Measurements from ENCODE around the gene LYSMD1.

The LYSMD1 gene

DNA sequence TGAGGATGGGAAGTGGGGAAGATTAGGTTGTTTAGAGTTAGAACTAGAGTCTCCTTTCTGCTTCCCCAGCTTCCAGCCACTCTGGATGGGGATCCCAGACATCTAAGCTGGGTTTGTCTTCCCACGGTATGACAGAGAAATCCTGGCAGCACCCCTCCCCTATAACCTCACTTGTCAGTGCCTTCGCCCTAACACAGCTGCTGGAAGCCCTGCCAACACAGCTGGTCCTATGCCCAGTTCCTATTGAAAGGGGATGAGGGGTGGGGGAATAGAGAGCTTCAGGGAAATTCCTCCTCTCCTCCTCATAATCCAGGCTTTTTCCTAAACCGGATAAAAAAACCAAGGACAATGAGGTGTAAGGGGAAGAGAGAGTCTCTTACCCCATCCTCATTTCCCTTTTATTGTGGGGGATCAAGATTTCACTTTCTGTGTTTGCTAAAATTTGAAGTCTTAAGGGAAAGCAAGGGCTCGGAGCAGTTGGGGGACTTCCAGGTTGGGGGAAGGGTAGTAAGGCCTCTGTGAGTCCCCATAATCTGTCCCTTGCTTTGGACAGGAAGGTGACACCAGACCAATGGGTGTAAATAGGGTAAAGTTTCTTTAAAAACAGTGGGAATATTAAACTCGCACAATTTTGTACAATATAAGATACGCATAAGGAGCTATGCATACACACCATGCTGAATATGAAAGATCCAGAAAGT is 9.5 kb upstream of the LYSMD1 start:
- no peak for FAIRE-seq

DNA sequence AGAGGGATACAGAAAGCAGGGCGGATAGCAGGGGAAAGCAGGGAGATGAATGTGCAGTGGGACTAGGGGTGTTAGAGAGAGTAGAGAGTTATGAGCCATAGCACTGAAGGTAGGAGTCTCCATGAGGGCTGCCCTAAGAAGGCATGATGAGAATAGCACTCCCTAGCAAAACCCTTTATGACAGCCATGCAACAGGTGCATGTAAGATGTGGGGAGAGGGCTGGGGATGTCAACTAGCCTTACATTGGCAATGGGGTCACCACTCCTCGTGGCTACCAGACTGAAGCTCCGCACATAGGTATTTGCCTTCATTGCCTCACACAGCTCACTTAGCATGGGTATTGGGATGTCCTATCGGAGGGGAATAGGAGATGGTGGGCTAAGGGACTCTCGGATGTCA is 5.5 kb upstream of the LYSMD1 start:
- FAIRE-seq: no peak

DNA sequence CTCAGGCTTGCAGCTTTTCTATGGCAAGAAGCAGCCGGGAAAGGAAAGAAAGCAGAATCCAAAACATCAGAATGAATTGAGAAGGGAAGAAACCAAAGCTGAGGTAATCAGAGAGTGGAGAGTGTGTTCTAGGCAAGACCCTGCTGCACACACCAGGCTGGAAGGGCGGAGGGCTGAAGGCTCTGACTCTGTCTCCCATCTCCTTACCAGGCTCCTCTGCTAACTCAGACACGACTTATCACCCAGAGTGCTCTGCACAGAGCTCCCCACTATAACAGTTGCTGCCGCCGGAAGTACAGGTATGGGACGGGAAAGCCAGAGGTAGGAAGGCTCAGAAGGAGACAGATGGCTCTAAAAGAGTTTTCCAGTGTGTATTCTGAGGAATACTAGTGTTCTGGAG is 1.4 kb upstream of the LYSMD1 start:
- FAIRE-seq: no peak

DNA sequence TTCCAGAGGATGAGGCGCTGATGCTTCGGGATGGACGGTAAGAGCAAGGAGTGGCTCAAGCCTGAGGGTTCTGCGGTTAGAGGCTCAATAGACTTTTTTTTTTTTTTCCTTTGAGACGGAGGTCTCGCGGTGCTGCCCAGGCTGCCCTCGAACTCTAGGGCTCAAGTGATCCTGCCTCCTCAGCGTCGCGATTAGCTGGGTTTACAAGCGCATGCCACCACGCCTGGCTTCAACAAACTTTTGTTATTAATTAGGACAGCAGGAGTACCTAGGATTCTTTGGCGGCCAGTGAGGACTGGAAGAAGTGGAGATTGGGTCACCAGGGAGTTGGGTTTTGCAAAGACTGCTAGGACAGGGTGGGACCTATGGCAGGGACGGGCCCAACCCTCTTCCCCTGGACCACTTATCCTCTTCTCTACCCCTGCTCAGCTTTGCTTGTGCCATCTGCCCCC is 829 bp upstream of the LYSMD1 start:
- no peak for FAIRE-seq

DNA sequence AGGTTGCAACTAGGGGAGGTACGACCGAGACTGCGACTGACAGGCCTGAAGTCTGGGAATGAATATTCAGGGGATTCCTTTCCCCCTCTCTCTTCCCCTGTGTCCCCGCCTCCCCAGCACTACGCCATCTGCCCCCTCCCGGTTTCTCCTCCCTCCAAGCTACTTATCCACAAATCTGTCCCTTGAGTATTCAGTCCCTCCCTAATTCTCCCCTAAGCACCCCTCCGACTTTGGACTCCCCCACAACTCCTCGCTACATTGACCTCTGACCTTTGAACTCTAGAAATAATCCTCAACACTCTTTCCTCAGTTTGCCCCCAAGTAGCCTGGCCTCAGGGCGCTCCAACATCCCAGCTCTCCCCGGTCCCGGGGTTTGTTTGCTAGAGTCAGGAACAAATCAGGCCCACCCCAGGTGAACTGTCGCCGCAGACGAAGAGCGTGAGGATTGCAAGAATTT is 393 bp downstream of the LYSMD1 start:
- FAIRE-seq: no peak

DNA sequence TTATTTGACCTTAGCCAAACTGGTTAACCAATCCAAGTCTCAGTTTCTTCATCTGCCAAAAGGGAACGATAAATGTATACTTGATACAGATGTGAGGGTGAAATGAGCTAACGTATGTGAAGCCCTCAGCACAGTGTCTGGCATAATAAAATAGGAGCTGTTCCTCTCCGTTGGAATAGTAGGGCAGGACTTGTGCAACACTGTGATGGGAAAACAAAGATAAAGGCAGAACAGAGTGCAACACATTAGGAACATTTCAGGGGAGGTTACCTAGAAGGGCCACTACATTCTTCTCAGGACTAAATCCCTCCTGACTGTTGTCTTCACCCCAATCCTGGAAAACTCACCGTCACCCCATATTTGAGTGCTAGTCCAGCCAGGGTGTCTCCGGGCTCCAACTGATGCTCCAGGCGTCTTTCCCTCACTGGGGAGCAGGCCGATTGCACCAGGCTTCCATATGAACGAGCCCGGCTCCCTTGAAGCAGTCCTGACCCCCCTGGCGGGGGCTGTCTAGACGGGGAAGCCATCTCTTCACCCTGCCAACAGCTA is 896 bp downstream of the LYSMD1 start:
- FAIRE-seq: no peak

DNA sequence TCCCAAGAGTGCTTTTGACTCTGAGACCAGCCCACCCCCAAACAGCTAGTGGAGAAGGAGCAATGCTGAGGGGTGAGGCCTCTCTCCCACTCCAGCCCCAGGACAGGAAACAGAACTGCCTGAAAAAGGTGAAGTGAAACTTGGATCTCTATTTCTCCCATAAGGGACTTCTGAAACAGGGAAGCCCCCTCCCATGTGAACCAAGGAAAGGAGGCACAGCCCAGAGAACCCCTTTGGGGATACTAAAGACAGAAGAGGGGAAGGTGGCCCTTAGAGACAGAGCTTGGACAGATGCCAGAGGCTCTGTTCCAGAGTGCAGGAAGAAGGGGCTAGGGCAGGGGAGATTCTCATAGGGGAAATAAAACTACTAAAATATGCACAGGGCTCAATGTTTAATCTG is 6.3 kb downstream of the LYSMD1 start:
- FAIRE-seq: no peak

DNA sequence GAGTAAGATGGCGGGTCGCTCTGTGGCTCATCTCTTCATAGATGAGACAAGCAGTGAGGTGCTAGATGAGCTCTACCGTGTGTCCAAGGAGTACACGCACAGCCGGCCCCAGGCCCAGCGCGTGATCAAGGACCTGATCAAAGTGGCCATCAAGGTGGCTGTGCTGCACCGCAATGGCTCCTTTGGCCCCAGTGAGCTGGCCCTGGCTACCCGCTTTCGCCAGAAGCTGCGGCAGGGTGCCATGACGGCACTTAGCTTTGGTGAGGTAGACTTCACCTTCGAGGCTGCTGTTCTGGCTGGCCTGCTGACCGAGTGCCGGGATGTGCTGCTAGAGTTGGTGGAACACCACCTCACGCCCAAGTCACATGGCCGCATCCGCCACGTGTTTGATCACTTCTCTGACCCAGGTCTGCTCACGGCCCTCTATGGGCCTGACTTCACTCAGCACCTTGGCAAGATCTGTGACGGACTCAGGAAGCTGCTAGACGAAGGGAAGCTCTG is 6.9 kb downstream of the LYSMD1 start:
- no peak for FAIRE-seq

DNA sequence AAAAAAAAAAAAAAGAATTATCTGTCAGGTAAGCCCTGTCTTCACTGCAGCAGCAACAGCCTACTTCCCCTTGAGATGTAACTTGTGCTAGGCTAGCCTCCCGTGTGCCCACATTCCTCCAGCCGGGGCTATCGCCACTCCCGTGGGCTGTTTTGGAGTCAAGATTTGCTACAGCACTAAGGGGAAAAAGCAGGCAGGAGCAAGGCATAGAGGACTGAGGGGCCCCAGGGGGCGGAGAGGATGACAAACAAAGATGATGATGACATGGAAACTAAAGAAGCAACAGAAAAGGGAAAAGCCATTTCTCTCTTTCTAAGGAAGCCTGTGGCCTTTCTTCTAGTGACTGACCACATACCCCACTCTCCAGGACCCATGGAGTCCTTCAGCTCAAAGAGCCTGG is 7.4 kb downstream of the LYSMD1 start:
- no peak for FAIRE-seq

DNA sequence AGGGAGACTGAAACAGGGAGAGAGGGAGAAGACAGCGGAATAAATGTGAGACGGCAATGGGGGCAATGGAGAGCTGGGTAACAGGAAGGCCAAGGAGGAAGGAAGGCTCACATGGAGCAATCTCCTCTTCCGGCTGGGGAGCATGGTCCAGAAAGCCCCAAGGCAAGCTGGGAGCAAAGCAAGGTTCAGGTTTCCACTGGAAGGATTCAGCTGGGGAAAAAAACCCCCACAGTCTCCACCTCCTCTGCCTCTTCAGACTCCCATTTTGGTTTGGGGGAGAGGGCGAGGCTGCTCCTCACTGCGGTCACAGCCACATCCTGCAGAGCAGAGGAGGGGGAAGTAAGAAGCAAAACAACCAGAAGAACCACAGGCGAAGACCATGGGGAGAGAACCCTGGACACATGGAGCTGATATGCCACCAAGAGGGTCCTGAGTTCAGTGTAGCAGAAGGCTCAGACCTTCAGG is 8.6 kb downstream of the LYSMD1 start:
- FAIRE-seq: no peak

DNA sequence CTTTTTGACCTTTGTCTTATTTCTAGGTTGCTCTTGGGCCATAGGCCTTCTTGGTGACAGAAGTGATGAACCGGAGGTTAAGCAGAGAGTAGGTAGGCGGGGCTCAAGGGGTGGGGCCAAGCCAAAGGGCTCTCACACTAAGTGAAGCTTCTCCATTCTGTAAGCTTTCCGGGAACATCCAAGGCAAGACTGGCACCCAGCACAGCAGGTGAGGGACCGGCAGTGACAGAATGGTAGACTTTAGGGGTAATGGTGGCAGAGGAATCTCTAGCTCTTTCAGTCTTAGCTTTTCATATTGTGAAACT is 9.2 kb downstream of the LYSMD1 start, which contains the start of gene TNFAIP8L2:
Gene TNFAIP8L2, plus strand, starts transcription at position 135 of the 305 bp plus-strand sequence. CDS start 2,049 bp downstream, outside the sequence.
- FAIRE-seq: no peak

DNA sequence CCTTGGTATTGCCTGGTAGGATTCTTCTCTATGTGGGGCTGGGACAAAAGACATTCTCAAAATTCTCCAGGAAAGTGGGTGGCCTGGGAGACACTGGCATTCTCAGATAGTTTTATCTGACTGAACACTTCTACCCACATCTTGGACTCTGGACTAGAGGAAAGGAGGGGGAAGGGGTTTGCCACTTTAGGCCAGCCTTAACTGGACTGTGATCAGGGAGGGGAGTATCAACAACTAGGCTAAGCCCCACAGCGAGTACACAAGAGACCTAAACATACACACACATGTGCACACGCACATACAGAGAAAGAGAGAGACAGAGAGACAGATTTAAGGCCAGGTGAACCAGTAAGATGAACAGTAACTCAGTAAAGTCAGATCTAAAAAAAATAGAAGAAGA is 18.0 kb downstream of the LYSMD1 start:
- FAIRE-seq: no peak

DNA sequence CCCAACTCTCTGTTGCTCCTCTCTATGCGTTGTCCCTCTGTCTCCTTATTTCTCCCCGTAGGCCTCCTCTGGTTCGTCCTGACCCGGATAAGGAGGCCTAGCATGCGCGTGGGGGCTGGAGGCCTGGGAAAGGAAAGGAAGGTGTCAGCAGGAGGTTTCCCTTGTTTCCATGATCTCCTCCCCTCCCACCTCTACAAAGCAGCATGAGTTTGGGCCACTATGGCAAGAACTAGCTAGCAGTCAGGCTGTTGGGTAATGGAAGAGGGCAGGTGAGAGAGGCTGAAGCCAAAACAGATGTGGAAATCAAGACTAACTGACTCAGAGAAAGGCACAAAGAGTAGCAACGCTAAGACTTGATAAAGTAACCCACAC is 18.6 kb downstream of the LYSMD1 start:
- no peak for FAIRE-seq

DNA sequence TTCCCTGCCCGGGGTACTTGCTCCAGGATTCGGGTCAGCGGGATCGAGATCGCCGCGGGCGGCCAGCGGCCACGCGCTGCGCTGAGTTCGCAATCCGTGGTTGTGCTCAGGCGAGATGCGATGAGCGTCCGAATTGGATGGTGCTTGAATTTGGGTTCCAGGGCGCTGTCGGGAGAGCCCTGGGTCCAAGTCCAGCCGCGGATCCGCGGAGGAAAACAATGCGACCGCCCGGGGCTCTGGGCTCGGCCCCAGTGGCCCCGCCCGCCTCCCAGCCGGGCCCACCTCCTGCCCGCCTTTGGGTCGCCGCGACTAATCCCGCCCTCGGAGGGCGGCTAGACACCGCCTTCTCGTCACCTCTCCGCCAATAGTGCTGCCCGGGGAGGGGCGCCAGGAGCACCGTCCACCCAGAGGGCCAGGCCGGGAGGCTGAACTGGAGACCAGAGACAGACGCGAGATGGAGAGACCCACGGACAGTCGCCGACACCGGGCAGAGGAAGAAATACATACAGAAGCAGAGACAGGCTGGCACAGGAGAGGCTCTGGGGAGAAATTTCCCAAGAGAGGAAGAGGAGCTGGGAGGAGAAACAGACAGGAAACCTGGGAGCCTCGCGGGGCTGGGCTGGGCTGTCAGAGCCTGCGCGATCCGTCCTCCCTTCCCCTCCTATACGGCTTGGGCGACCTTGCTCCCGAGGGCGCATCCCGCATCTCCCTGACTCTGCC is 19.1 kb downstream of the LYSMD1 start, which contains the start of gene SEMA6C:
Gene SEMA6C, minus strand, starts transcription at position 220 of the 720 bp plus-strand sequence. CDS start 4,010 bp downstream, outside the sequence.
- FAIRE-seq: peak; percentile 52

DNA sequence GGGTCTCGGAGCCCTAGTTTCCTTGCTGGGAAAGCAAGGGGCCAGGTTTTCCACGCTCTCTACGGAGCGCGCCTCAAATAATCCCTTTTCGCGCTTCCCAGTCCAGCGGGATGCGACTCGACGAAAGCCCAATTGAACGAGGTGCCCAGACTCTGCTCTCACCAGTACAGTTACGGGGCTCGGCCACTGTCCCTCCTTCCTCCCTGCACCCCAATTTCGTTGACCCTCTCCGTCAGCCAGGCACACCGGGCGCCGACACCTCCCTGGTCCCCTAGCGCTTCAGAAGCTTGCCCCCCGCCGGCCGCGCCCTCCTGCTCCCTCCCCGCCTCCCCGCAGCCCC is 19.7 kb downstream of the LYSMD1 start:
- FAIRE-seq: no peak

DNA sequence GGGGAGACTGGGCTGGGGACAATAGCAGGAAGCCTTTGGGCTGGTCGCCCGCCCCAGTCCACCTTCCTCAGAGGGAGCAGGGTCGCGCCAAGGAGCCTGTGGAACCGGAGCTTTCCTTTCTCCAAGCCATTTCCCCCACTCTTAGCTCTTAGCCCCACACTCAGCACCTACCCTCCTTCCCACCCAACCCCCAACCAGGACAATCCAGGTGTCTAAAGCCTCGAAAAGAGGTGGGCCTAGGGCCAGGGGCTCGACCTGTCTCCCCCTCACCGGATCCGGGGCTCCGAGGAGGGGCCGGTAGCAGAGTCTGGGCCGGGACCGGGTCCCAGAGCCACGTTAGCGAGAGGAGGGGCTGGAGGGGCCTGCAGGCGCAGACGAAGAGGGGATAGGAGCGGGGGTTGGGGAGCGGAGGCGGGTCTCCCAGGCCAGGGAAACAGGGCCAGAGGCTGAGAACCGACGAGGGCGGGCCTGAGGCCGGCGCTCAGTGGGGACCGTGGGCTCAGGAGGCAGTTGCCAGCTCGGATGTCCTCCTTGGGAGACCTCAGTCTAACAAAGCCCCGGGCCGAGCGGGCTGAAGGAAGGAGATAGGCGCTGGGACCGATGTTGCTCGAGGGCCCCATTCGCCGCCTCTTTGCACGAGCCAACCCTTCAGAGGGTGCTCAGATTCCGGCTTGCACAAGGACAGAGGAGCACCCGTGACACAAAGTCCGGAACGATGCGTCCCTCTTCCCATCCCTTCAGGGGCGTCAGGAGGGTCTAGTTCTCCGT is 20.2 kb downstream of the LYSMD1 start:
- no peak for FAIRE-seq

DNA sequence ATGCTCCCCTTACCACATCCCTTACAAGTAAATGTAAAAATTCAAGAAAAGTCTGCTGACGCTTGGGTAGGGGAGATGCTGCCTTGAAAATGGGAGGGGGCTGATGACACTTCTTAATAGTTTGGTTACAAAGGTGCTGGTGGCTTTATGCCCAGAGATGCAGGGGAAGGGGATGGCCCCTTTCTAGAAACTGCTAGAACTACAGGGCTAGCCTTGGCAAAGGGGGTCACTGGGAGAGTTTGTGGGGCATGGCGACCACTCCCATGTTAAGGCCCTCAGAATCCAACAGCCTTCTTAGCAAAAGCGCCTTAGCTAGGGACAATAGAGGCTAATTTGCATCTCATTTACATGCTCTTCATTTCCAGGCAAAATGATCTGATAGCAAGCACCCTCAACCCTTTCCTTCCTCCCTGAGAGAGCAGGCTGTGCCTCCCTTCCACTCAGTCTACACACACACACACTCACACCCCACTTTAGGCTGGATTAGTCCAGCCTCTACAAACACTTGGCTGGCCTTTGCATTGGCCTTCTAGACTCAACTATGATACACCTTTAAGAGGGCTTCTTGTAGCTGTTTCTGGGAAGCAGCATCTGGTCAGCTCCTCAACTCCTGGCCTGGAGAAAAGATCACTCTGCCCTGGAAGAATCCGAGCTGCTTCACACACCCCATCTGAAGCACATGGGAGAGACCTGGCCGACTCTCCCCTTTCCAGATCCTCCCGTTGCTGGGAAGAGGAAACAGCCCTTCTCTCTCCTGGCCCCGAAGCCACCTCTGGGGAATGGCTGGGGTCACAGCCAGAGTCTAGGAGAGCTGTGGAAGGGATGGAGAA is 21.0 kb downstream of the LYSMD1 start:
- no peak for FAIRE-seq

DNA sequence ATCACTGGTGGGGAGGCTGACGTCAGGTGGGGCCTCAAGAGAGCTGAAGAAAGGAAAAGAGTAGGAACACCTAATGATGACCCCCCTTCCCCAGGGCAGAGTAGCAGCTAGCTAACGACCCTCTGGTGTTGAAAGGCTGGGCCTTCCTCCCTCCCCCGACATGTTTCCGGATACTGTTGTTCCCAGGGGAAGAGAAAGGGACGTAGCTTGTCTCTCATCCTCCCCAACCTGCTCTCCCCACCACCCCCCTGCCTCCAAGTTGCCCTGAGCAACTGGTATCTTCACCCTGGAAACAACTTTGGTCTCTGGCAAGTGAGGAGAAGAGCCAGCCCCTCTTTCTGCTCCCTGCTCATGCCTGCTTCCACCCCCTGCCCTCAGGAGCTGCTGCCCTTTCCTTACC is 21.7 kb downstream of the LYSMD1 start:
- FAIRE-seq: no peak

DNA sequence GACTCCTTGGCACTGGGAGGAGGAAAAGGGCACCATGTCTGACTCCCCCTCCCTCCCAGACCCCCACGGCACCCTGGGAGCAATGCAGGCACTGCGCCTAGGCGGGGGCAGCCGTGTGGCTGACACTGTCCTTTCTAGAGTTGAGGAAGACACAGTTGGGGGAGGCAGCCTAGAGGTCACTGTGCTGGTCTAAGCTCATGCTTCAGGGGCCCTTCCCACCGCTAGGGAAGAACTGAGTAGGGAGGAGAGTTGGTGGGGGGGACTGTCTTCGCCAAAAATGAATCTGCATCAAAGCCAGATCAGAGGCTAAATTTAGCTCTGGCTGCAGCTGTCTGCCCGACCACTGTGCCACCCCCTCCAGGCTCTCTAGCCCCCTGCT is 22.7 kb downstream of the LYSMD1 start:
- FAIRE-seq: no peak

DNA sequence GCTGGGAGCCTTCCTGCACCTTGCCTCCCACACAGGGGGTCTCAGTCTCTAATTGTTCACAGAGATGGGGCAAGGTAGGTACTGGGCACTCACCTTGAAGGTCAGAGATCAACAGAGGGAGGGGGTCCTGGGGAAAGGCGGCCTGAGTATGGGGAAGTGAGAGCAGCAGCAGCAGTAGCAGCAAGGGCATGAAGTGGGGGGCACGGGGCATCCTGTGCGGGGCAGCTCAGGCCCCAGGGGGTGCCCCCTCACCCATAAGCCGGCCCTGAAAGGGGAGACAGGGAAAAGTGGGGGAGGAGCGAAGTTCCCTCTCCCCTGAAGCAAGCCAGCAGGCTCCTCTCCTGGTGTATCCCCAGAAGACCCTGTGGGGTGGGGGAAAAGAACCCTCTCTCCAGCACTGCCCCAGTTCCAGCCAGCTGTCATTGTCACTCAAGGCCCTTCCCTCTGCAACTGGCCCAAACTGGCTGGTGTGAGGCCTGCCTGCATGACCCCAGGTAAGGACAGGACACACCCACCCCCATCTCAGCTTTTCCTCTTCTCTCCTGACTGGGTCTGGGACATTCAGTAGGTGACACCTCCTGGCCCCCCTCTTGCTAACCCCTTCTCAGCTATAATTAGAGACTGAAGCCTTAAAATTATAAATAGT is 23.2 kb downstream of the LYSMD1 start:
- FAIRE-seq: no peak

DNA sequence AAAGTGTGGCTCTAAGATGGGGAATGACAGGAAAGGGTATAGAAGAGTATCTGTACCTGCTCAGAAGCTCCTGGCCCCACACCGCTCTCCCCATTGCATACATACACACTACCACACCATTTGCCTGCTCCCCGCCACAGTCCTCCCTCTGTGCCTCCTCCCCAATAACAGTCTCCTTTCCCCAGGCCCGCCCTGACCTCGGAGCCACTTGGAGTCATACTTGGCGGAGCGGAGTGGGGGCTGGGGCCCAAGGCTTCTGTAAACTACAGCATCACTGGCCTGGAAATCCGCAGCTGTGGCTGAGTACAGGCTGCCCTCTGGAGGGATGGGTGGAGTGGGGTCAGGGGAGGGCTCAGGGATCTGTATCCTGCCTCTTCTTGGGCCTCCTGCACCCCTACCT is 27.9 kb downstream of the LYSMD1 start:
- no peak for FAIRE-seq

Data from A204.1 (cell line).